A673 (cell line): Measurements from ENCODE around the gene PHRF1.

Source experiments
- CTCF ChIP-seq: fragments of 300-800, 200-600 bp; sonication (generic); conservative IDR thresholded peaks from 2 replicates; pipeline ENCODE4 v1.5.1; 2017; ENCODE audit warnings: low read depth, mild to moderate bottlenecking, antibody characterized with exemption, low read length, moderate library complexity, mixed read lengths
- EZH2 ChIP-seq: fragments of 200-600 bp; sonication (generic); IDR thresholded peaks from 2 replicates; pipeline ENCODE4 v1.6.1; 2017; ENCODE audit warnings: borderline replicate concordance, low read depth, mild to moderate bottlenecking, mixed read lengths, antibody characterized with exemption, low read length; ENCODE audit not compliant: poor library complexity, severe bottlenecking

DNA sequence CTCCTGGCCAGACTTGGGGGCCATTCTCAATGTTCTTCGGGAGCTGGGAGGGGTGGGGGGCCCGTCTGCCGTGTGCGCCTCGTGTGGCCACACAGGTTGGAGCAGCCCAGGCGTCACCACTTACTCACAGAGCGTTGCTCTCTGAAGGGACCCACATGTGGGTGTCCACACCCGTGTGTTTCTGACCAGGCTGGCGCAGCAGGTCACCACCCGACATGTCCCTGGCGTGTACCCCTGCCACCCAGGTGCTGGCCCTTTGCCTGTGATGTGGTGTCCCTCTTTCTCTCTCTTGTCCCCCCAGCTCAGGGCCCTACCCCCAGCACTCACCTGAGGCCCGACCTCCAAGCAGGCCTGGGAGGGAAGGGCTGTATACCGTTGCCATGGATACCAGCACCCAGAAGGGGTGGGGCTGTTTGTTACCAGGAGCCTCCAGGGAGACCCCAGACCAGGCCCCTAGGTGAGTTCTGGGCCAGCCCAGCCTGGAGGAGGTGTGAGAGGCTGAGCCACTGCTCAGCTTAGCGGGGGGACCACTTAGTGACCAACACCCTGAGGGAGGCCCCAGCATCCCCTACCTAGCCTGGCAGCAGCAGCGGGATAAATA, 17.1 kb upstream of the PHRF1 start:
- TF ChIP-seq CTCF (no peak), EZH2 (no peak)
